NCI-H2107 treated with DMSO at 0.1 percent for 48 hours (cell line): ENCODE measurements around the gene IGFL3.
A peak's percentile ranks its signal among the peaks of the same experiment; 100 is the strongest.

Experiments used
- DNase-seq: peaks from one replicate; lab custom pipeline; 2025; ENCODE audit not compliant: unreplicated experiment; lab: John Stamatoyannopoulos, UW

Gene IGFL3

GRCh38 chr19:46077815-46078167, 46.7 kb downstream of the IGFL3 start:
- no peak for DNase-seq

GRCh38 chr19:46076951-46077814, 47.3 kb downstream of the IGFL3 start:
- peak; percentile 75 for DNase-seq

- no peak for DNase-seq
Measured at GRCh38 chr19:46076031-46076880, 48.2 kb downstream of the IGFL3 start.

- no peak for DNase-seq
Measured at GRCh38 chr19:46073268-46073922, 51.1 kb downstream of the IGFL3 start.
